ENCODE measurements around the gene PERCC1.
"Not testable (repeated sequence)": the region's sequence is repeated elsewhere in the genome, so short reads cannot be mapped to it uniquely, and the experiment has no call there.

The PERCC1 gene

GRCh38 chr16:1477033-1477432 lies 46.2 kb downstream of the PERCC1 start:
- H3K4me3 Mint-ChIP-seq: no peak overlapping the region

GRCh38 chr16:1478937-1479336 lies 48.1 kb downstream of the PERCC1 start:
- not testable (repeated sequence) for H3K9me3 Mint-ChIP-seq, H3K27me3 Mint-ChIP-seq, H3K4me3 Mint-ChIP-seq, H3K36me3 Mint-ChIP-seq, H3K27ac Mint-ChIP-seq
- peaks cover 10% of the 10 kb centered on the region for H3K4me1 Mint-ChIP-seq

More at GRCh38 chr16:1477033-1477432, 46.2 kb downstream of the PERCC1 start:
- H3K36me3 Mint-ChIP-seq: no peaks in the 10 kb centered on the region
- no peaks in the 10 kb centered on the region for H3K9me3 Mint-ChIP-seq
- H3K27me3 Mint-ChIP-seq: no peaks in the 10 kb centered on the region
- no peak overlapping the region for H3K27ac Mint-ChIP-seq
- H3K4me1 Mint-ChIP-seq: peaks cover 20% of the 10 kb centered on the region

GRCh38 chr16:1481906-1482835 lies 51.3 kb downstream of the PERCC1 start:
- no peaks in the 10 kb centered on the region for H3K27me3 Mint-ChIP-seq
- H3K9me3 Mint-ChIP-seq: no peaks in the 10 kb centered on the region
- no peaks in the 10 kb centered on the region for H3K4me1 Mint-ChIP-seq
- H3K36me3 Mint-ChIP-seq: no peaks in the 10 kb centered on the region
- H3K27ac Mint-ChIP-seq: no peak overlapping the region
- no peak overlapping the region for H3K4me3 Mint-ChIP-seq

Measured in activated naive CD4-positive, alpha-beta T cell treated with anti-CD3 and anti-CD28 coated beads, Interleukin-2, amount 50 U/mL, for 24 hours (primary cell).